ENCODE data around the gene NDUFAF5. TPM values are rescaled to one million over a fixed set of nuclear protein-coding genes. Genes with fewer than 3 reads are reported as not detected.

NDUFAF5 gene
- total RNA-seq, 1 donor from 2014 or later: 14.1 TPM

- Histone ChIP-seq H3K9me3 (no peaks in the 10 kb centered on the region), H3K4me3 (no peak overlapping the region), H3K36me3 (no peaks in the 10 kb centered on the region), H3K27ac (no peak overlapping the region), H3K4me1 (no peaks in the 10 kb centered on the region), H3K27me3 (ENCODE audit: low read depth) (no peaks in the 10 kb centered on the region)
- no peak for ATAC-seq
- no peak for TF ChIP-seq CTCF (IDR thresholded peaks at IDR 0.05)
- intact Hi-C loops (cut with DNase I): no loop called here
- no peak for DNase-seq
Observed at GRCh38 chr20:13858871-13859270, 74.0 kb downstream of the NDUFAF5 start.

DNA sequence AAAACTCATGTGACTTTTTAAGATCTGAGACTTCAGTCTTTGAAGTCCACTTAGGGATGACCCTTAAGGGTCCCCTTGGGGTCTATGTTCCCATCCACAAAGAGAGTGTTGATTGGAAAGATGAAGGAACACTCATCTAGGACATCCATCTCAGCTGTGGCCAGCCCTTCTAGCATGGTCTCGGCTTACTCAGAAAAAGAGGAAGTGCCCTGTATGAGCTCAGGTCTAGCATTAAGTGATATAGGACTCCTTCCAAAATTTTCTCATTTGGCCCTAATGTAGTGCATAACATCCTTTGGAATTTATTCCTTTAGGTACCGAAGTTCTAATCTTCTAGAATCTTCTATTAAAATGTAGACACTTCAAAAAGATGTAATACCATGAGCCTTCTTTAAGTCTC is 77.4 kb downstream of the NDUFAF5 start:
- ATAC-seq (no peak), DNase-seq (no peak)
- Histone ChIP-seq H3K27ac (no peak overlapping the region), H3K36me3 (no peaks in the 10 kb centered on the region), H3K9me3 (no peaks in the 10 kb centered on the region), H3K4me1 (peaks cover 12% of the 10 kb centered on the region), H3K4me3 (no peak overlapping the region), H3K27me3 (ENCODE audit: low read depth) (no peaks in the 10 kb centered on the region)
- no peak for TF ChIP-seq CTCF (IDR thresholded peaks at IDR 0.05)
- intact Hi-C loops (cut with DNase I): no loop called here

DNA sequence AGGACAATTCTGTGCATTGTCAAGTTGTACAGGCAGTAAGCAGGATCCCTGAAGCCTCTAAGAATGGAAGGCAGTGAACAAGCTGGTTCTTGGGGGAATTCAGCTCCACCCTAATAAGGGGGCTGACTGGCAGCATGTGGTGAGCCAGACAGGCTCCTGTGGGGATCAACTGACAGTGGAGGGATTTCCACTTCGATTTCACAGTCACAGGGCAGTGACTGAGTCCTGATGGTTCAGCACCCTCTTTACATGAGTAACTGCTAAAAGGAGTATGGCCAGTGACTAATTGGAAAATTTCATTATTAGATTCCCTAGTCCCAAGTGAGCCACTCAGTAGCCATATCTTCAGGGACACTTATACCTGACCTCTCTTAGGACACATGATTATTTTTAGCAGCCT is 78.4 kb downstream of the NDUFAF5 start:
- Histone ChIP-seq H3K4me1 (peaks cover 12% of the 10 kb centered on the region), H3K27me3 (ENCODE audit: low read depth) (no peaks in the 10 kb centered on the region), H3K4me3 (no peak overlapping the region), H3K36me3 (no peaks in the 10 kb centered on the region), H3K9me3 (no peaks in the 10 kb centered on the region), H3K27ac (no peak overlapping the region)
- DNase-seq (no peak), ATAC-seq (no peak)
- intact Hi-C loops (cut with DNase I): no loop called here
- no peak for TF ChIP-seq CTCF (IDR thresholded peaks at IDR 0.05)

DNA sequence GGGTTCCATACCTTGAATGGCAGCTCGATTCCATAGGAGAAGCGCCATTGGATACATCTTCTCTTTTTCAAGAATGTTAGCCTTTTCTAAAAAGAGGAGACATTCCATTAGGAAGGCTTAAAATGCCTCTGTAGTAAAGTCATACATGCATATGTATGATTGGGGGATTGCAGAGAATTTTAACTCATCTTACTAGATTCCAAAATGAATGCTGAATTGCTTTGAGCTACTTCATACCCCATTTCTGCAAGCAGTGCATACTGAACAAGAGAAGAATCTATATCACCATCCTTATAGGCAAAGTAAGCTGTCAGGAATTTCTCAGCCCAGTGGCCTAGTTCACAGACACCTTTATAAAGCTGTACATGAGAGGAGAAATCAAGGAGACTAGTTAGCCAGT is 80.3 kb downstream of the NDUFAF5 start:
- no peaks in the 10 kb centered on the region for H3K9me3 ChIP-seq
- no peaks in the 10 kb centered on the region for H3K27me3 ChIP-seq (ENCODE audit: low read depth)
- intact Hi-C loops (cut with DNase I): no loop called here
- H3K4me1 ChIP-seq: peaks cover 20% of the 10 kb centered on the region
- no peaks in the 10 kb centered on the region for H3K36me3 ChIP-seq
- H3K27ac ChIP-seq: no peak overlapping the region
- no peak for ATAC-seq
- DNase-seq: no peak
- H3K4me3 ChIP-seq: no peak overlapping the region
- no peak for TF ChIP-seq CTCF (IDR thresholded peaks at IDR 0.05)

GRCh38 chr20:13865791-13866351 is 81.0 kb downstream of the NDUFAF5 start:
- DNase-seq: no peak
- ATAC-seq: peak; percentile 55 to 61
- no peaks in the 10 kb centered on the region for H3K36me3 ChIP-seq
- intact Hi-C loops (cut with DNase I): no loop called here
- H3K4me1 ChIP-seq: peaks cover 23% of the 10 kb centered on the region
- TF ChIP-seq CTCF (IDR thresholded peaks at IDR 0.05): no peak
- no peak overlapping the region for H3K27ac ChIP-seq
- H3K4me3 ChIP-seq: no peak overlapping the region
- H3K9me3 ChIP-seq: no peaks in the 10 kb centered on the region
- no peaks in the 10 kb centered on the region for H3K27me3 ChIP-seq (ENCODE audit: low read depth)

- no peaks in the 10 kb centered on the region for H3K36me3 ChIP-seq
- H3K27ac ChIP-seq: no peak overlapping the region
- intact Hi-C loops (cut with DNase I): no loop called here
- H3K4me1 ChIP-seq: peaks cover 23% of the 10 kb centered on the region
- ATAC-seq (peak; percentile 71 to 80), DNase-seq (no peak)
- no peaks in the 10 kb centered on the region for H3K9me3 ChIP-seq
- no peaks in the 10 kb centered on the region for H3K27me3 ChIP-seq (ENCODE audit: low read depth)
- H3K4me3 ChIP-seq: no peak overlapping the region
- TF ChIP-seq CTCF (IDR thresholded peaks at IDR 0.05): no peak
Observed at GRCh38 chr20:13868331-13868730, 83.5 kb downstream of the NDUFAF5 start.
